ENCODE results near the gene VEGFA.

- no peak for TF ChIP-seq CTCF (IDR thresholded peaks at IDR 0.05)
- no peak for TF ChIP-seq POLR2A (IDR thresholded peaks at IDR 0.05)
These were observed 7.6 kb upstream of the VEGFA start for GRCh38 chr6:43762410-43762768.

Measured in vagina (tissue), 2 donors.